Esophagus muscularis mucosa (tissue), 3 donors: ENCODE measurements around the gene PAK4.

Experiments used
- POLR2A ChIP-seq: fragments of 450-650 bp; IDR thresholded peaks from one replicate; pipeline ENCODE4 v1.6.1; 2017; ENCODE audit warnings: antibody characterized with exemption, moderate library complexity, mild to moderate bottlenecking, low read depth
- TF ChIP-seq, protein P1 (sequence below), 3 experiments: fragments of 200-600 bp in 2 of 3; fragments of 450-650 bp in 1 of 3; sonication (generic) in 2 of 3; IDR thresholded peaks; one replicate each; pipeline ENCODE4 v1.5.1; 2017 to 2019; ENCODE audit warnings: antibody characterized with exemption in 3 of 3, mild to moderate bottlenecking in 2 of 3, moderate library complexity in 1 of 3

DNA sequence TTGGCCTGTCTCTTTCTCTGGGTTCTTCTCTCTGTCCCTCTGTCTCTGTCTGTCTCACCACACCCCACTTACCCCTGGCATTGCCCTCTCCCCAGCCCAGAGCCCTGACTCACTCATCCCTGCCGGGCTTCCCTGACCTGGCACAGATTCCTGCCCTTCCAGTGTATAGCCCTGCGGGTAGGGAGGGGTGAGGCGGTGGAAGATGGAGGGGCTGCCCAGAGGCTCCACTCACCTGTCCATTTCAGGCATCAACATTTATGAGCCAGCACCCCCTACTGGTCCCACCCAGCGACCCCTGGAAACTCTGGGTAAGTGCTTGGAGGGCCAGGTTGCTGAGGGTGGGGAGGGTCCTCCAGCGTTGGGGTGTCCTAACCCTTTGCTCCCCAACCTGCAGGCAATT is 72.2 kb downstream of the PAK4 start:
- TF ChIP-seq, protein P1, sequence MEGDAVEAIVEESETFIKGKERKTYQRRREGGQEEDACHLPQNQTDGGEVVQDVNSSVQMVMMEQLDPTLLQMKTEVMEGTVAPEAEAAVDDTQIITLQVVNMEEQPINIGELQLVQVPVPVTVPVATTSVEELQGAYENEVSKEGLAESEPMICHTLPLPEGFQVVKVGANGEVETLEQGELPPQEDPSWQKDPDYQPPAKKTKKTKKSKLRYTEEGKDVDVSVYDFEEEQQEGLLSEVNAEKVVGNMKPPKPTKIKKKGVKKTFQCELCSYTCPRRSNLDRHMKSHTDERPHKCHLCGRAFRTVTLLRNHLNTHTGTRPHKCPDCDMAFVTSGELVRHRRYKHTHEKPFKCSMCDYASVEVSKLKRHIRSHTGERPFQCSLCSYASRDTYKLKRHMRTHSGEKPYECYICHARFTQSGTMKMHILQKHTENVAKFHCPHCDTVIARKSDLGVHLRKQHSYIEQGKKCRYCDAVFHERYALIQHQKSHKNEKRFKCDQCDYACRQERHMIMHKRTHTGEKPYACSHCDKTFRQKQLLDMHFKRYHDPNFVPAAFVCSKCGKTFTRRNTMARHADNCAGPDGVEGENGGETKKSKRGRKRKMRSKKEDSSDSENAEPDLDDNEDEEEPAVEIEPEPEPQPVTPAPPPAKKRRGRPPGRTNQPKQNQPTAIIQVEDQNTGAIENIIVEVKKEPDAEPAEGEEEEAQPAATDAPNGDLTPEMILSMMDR (IDR thresholded peaks at IDR 0.05) = no peak
- TF ChIP-seq POLR2A = no peak
